RPMI8226 (cell line): ENCODE data around the gene NKRF.
"Not testable (repeated sequence)": the region's sequence is repeated elsewhere in the genome, so short reads cannot be mapped to it uniquely, and the experiment has no call there.

Experiments used
- DNase-seq: peaks from one replicate; pipeline ENCODE4 v3.0.0-alpha.2; 2015

NKRF gene

DNA sequence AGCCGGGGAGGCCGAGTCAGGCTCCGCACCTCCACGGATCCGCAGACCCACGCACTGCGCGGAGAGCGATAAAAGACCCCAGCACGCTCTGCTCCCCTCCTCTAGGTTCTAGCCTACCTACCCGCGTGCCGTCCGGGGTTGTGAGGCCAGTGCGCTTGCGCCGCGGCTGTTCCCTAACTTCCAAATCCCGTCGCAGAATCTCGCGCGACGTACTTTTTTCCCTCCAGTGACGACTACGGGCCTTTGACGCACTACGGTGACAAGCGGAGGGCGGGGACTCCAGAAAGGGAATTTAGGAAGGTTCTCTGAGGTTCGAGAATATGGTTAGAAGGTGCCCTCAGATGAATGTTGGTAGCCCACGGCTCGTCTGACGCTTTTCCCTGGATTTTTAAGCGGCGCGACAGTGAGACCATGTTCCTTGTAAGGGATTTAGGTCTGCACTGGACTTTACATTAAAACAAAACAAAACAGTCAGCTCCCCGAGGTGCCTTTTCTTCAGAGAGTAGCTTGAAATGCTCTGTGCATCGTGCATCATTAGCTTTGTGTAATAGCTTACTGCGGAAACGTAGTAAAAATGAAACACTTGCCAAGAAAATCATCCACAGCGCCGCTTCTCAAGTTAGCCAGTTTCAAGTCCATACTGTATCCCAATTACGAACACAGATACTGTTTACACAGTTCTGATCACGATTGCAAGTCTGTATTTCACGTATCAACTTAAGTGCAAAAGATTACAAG is at the start of gene NKRF:
Gene NKRF (minus strand): TSS at position 145 of the 738 bp plus-strand sequence.
- peak; percentile 96 for DNase-seq

DNA sequence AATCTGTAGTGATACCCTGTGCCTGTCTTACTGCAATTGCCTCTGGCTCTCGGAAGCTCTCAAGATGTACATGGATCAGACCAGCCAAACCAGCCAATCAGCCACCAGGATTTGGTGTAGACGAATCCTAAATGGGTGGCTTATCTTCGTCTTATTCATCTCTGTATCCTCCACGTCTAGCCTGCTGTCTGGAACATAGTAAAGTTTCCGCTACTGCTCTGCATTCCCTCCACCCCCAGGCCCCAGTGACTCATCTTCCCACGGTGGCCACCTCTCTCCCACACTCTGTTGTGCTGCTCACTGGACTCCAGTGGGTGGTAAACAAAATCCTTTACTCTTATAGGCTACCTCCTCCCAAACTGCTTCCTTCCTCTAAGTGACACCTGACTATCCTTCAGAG is 48.9 kb upstream of the NKRF start:
- no peak for DNase-seq

DNA sequence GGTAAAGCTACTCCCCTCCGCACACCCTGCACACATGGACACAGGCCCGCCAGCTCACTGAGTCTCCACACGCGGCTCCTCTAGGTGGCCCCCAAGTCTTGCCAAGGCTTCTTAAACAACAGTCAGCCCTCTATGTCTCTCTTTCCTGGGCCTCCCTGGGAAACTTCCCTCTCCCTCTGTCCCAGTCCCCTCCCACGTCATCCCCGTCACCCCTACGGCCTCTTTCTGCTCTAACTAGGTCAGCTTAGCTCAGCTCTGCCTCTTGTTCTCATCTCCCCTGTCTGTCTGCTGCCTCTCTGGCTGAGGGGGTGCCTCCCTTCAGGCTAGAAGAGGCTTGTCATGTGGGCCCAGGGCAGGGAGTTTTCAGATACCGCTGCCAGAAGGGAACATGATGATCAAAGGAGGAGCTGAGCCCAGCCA is 47.9 kb upstream of the NKRF start:
- DNase-seq = no peak

DNA sequence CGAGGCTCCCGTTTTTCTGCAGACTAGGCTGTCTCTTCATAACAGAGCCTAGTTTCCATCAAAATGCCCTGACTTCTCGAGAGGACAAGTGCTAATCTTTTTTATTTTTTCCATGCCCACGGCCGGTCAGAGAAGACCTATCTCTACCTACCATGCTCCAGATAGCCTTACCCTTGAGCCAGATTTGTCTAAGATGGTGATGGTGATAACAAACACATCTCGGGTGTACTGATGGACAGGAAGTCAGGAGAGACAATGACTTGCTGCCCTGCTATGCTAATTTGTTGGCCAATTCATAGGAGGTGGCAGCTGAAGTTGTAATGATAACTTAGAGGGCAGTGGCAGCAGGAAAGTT is 42.2 kb upstream of the NKRF start:
- DNase-seq = no peak

DNA sequence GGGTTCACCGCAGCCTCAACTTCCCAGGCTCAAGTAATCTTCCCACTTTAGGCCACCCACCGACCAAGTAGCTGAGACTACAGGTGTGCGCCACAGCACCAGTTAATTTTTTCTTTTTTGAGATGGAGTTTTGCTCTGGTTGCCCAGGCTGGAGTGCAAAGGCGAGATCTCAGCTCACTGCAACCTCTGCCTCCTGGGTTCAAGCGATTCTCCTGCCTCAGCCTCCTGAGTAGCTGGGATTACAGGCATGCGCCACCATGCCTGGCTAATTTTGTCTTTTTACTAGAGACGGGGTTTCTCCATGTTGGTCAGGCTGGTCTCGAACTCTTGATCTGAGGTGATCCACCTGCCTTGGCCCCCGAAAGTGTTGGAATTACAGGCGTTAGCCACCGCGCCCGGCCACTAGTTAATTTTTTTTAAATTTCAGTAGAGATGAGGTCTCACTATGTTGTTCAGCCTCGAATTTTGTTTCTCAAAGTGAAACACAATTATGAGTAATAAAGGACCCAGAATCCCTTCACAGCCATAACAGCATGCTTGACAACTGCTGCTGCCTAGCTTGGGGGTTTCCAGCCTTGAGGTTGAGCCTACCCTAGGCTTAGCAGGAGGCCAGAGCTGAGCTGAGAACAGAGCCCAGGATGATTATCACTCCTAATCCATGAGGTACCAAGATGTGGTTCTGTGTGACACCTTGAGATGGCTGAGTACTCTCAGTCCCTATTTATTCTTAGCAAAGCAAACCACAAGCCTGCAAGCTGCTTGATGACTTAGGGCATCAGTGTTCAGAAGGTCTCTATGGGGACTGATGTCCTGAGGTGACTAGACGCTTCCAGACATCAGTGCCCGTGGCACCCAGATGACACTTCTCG is 41.6 kb upstream of the NKRF start:
- no peak for DNase-seq

DNA sequence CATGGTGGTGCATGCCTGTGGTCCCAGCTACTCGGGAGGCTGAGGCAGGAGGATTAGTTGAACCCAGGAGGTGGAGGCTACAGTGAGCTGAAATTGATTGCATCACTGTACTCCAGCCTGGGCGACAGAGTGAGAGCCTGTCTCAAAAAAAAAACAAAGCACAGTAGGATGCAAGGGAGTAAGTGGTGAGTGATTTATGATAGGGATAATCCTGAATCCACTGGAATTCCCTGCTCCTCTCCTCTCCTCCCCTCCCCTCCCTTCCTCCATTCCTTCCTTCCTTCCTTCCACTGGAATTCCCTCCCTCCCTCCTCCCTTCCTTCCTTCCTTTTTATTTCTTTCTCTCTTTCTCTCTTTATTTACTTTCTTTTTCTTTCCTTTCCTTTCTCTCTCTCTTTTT is 40.9 kb upstream of the NKRF start:
- DNase-seq = no peak

DNA sequence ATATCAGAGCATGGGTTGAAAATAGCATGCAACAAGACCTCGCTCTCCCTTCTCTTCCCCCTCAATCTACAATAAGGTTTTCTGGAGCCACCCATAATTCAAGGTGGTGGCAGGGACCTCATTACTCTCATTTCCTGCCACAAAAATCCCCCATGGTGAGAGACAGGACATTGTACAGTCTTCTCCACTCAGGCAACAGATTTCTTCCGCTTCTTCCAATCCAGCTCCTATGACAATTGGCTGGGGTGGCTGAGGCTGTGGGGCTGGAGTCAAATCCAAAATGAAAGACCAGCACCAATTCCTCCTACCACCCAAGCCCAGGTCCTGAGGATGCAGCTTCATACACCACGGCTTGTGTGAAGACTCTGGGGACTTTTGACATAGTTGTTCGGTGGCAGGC is 40.3 kb upstream of the NKRF start:
- DNase-seq = no peak

DNA sequence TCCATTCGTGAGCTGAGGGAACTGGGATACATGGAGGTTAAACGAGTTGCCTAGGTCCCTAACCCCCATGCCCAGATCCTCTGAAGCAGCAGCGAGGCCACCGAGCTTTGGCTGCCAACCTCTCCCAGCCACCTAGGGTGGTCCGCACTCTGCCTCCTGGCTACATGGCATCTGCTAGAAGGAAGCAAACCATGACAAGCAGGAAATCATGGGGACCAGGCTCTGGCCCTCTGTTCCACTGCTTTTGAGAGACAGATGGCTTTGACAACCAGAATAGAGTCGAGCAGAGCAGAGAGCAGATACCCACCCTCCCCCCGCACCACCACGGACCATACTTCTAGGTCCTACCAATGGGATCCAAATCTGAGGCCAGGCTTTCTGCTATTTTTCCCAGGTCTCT is 37.5 kb upstream of the NKRF start:
- DNase-seq = no peak

DNA sequence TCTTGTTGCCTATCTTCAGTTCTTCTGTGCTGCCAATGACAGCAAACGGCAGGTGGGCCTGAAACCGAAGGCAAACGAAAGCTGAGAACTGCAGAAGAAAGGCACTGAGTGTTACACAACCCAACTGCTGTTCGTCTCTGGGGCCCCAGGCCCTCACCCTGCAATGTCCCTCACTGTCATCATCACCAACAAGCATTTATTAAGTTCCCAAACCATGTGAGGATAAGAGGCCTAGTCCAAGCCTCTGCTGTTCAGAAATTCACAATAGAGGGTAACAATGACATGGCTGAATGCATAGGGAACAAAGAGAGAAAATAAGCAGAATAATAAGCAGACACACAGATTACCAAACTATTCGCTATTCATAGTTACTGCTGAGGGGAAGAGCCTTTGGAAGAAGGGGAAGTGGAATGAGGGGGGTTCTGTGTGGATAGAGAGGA is 34.5 kb upstream of the NKRF start:
- DNase-seq = no peak

DNA sequence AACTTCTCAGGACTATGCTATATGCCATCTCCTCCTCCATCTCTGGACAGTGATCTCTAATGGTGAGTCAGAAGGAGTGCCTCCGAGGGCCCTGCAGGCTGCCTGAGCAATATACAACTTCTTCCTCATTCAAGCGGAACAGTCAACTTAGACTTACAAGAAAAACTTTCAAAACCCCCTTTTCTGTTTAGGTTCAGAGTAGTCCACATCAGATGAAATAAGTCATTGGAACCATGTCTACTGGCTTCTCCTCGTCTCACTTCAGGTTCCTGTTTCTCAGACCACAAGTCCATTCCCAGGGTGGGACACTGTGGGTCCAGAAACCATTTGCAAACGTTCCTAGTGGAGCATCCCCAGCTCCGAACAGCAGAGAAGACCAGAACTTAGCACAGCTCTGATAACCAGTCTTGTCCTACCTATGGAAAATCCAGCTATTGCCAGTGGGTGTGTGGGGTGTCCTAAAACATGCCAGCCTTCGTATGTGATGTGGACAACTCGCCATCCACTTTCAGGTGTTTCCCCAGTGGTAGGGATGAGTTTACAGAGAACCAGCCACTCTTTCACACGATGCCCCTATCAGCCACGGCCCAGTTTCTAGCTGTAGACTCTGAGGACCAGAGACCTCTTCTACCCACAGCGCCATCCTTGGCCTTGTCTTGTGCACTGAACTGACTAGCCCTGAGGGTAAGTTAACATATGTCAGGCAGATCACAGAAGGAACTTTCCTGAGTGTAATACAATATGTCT is 32.7 kb upstream of the NKRF start:
- no peak for DNase-seq

DNA sequence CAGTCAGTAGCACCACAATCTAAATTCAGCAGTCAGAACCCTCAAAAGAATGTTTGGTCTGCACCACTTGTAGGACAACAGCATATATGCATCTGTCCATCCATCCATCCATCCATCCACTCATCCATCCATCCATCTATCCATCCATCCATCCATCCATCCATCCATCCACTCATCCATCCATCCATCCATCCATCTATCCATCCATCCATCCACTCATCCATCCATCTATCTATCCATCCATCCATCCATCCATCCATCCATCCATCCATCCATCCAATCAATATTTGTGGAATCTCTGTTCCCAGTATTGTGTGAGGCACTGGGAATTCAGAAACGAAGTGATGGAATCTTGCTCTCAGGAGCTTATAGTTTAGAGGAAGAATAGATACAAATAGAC is 31.2 kb upstream of the NKRF start:
- DNase-seq = not testable (repeated sequence)

DNA sequence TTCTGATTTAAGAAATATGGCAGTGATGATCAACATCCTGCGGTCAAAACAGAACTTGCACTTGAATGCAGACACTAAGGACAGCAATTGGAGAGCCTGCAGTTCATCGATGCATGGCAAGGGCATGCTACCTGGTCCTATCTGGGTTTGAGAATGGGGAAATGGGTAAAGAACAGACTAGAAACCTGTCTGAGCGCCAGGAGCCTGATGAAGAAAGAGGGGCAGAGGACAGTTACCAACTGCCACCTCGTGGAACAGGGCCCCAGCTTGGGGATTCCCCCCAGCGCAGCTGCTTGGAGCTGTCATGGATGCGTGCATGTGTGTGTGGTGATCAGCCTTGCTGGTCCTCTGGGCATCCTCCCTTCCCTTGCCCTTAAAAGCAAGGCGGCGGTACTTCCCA is 30.2 kb upstream of the NKRF start:
- no peak for DNase-seq

DNA sequence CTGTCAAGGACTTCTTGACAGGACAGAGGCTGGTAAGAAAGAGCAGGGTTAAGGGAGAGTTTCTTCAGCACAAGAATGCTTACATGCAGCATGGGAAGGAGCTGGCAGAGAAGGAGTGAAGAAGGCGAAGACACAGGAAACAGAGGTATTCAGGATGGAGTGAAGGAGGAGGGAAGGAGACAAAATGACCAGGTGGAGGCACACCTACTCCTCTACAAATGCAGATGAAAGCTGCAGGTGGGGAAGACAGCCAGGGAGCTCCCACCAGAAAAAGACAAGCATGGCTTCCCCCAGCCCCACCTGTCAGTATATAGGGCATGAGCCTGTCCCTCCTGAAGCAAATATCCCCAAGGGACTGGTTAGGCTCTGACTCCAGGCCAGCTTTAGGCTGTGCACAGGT is 29.6 kb upstream of the NKRF start:
- no peak for DNase-seq

DNA sequence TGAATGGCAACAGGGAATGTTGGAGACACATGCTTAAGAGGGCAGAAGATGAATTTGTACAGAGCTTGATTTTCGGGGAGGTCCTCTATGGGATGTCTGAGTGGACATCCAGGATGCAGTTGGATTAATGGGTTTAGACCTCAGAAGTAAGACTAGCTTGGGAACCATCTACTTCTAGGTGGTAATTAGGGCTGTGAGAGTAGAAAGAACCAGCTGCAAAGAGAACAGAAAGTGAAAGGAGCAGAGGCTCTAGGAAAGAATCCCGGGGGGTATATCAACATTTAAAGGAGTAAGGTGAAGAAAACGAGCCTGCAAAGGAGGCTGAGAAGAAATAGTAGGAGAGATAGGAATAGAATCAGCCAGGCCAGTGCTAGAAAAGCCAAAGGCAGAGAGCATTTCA is 29.0 kb upstream of the NKRF start:
- no peak for DNase-seq

DNA sequence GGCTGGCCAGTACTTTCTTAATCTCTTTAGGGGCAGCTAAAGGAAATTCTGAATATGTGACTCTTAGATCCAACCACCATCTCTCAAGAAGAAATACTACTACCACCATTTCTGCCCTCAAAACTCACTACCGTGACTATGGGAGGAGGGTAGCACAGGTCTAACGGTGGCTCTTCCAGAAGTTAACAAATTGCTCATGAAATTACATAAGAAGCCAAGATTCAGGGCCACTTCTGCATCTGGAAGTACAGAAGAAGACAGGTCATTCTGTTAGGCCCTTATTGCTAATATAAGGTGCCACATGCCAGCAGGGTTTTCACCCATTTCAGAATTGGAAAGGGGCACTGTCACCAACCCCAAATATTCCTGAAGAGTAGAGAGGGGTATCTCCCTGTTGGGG is 19.6 kb upstream of the NKRF start:
- DNase-seq = no peak

DNA sequence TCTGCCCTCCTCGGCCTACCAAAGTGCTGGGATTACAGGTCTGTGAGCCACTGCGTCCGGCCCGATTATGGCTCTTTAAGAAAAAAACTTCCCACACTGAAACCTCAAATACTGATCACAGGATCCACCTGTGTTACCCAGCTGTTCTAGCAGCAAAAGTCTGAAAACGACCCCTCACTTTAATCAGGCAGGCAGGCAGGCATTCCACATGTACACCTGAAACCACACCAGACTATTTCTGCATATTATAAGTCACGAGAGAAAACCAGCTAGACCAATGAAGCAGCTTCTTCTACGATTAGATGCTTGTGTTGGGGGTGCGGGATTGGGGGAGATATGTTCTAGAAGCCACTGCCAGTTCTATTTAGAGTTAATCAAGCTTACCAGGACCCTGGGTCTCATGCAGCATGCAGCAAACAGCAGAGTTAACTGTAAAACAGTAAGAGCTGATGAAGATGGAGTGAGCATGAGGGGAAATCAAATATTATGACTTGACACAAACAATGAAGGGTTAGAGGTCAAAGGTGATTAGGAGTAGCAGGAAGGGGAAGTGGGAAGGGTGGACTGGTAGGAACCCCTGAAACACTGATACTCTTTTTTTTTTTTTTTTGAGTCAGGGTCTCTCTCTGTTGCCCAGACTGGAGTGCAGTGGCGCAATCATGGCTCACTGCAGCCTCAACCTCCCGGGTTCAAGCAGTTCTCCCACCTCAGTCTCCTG is 18.9 kb upstream of the NKRF start:
- no peak for DNase-seq

DNA sequence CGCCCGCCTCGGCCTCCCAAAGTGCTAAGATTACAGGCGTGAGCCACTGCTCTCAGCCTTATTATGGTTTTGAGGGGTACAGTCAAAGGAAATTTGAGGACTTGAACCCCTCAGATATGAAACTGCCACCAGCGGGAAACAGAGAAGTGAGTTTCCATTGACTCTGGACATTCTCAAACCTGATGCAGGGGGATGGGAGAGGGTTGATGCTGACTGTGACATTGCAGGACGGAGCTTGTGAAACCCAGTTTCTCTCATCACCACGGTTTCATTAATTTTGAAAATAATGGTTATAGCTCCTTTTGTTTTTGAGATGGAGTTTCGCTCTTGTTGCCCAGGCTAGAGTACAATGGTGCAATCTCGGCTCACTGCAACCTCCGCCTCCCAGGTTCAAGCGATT is 18.2 kb upstream of the NKRF start:
- DNase-seq = no peak

DNA sequence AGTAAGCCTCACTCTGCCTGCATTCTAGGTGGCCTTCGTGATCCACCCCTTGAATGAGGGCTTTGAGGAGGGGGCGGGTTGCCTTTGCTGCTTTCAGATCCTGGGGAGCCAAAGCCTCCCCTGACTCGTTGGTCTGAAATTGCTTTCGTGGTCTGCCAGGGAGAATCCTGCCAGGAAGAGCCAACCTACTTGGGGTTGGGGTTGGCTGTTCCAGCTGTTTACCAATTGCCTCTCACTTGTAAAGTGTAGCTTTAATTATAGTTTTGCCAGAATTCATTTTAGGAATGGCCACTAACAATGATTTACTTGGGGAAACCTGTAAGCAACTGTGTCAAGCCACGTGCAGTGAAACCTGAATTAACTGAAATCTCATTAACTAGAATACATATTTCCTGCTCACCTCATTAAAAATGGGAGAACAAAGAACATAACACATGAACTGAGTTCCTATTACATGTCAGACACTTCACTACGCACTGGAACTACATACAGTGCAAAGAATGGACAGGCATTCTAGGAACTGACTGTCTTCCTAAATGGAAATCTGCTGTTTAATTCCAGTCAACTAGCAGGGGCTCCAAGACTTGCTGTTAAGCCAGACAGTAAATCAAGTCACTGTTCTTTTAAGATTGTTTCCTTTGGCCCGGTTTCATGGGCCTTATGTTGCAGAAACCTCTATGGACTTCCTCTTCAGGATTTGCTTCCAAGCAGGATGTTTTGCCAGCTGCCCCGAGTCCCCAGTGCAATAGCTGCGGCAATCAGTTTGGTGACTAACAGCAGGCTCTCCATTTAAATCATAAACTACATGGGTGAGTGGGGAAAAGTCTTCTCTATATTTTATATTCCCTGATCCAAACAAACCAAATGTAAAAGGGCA is 16.4 kb upstream of the NKRF start:
- DNase-seq = no peak

DNA sequence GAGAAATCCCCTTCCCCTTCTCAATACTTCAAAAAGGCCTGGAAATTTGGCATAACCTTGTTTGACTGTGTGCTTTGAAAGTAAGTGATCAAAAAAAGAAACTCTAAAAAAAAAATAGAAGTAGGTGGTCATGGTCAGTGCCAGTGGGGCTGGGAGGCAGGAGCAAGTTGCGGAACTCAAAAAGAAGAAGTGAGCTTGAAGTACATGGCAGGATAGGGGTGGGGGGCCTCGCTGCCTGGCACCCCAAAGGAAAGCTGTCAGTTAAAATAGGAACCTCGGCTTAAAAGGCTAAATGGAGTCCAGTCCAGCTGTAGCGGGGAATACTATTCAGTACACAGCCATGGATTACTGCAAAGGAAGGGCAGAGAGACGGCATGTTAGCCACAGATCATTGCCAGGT is 12.2 kb upstream of the NKRF start:
- DNase-seq = no peak

DNA sequence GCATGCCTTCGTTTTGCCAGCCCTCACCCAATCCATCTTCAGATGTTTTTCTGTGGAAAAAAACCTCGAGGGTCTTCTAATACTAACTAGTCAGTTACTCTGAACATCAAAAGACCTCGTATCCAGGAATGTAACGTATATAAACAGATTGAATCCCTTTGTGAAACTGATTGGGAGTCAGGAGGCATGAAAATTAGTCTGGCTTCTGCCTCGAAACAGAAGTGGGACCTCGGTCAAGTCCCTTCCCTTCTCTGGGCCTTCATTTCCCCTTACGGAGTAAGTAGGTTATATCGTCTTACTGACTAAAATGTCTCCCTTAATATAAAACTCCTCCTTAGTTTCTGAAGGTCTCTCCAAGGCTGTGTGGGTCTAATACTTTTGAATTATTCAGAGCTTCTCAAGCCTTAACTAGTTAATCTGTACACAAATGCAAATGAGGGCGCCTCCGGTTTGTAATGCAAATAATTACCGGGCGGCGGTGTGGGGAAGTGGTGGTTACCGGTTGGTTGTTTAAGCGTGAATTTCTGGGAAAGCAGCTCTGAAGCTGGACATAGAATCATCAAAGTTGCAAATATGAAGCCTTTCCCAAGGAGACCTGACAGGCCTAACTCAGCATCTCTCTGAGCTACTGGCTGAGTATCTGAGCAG is 11.4 kb upstream of the NKRF start:
- DNase-seq = no peak

DNA sequence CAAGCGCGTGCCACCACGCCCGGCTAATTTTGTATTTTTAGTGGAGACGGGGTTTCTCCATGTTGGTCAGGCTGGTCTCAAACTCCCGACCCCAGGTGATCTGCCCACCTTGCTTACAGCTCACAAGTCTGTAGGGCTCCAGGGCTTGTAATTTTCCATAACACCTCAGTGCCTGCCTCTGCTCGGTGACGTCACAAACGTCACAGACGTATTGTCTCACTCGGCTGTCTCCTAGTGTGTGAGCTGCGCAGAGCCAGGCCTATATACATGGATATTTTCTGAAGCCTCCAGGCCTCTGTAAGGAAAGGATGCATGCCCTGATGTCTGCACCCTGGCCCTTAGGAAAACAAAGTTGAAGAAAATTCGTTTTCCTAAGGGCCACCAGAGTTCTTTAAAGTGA is 8.6 kb upstream of the NKRF start:
- no peak for DNase-seq

DNA sequence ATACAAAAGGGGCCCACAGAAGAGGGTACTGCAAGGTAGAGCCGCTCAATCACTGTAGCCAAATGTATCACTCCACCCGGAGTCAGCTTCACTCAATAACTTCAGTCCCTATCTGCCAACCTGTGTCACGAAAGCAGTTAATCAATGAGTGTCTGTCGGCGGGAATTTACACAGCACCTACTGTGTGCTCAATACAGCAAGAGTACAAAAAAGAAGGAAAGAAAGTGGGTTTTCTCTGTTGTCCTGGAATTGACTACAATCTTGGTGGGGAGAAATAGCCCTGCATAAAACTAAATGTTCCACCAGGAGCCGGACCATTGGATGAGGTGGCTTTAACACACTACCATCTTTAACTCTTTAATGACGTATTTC is 780 bp upstream of the NKRF start:
- no peak for DNase-seq
